ENCODE results near the gene FBXL19.
A peak's percentile ranks its signal among the peaks of the same experiment; 100 is the strongest.

FBXL19 gene

GRCh38 chr16:30965436-30965835 lies 42.1 kb downstream of the FBXL19 start:
- no peak for DNase-seq

DNA sequence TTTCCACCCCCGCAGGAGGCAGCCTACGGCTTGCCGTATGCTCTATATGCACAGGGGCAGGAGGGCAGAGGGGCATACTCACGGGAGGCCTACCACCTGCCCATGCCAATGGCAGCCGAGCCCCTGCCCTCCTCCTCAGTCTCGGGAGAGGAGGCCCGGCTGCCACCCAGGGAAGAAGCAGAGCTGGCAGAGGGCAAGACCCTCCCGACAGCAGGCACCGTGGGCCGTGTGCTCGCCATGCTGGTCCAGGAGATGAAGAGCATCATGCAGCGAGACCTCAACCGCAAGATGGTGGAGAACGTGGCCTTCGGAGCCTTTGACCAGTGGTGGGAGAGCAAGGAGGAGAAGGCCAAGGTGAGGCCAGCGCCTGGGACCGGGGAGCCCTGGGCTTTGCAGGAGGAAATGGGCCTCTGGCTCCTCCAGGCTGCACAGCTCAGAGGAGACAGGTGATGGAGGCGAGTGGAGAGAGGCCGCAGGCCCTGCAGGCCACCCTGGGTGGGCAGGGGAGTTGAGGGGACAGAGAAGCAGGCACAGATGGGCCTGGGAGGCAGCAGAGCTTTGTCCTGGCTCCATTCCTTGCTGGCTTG lies 42.8 kb downstream of the FBXL19 start:
- DNase-seq, result no peak

- DNase-seq, result no peak
These were observed 44.4 kb downstream of the FBXL19 start for GRCh38 chr16:30967795-30968194.

GRCh38 chr16:30969246-30969842 lies 46.0 kb downstream of the FBXL19 start:
- no peak for DNase-seq

DNA sequence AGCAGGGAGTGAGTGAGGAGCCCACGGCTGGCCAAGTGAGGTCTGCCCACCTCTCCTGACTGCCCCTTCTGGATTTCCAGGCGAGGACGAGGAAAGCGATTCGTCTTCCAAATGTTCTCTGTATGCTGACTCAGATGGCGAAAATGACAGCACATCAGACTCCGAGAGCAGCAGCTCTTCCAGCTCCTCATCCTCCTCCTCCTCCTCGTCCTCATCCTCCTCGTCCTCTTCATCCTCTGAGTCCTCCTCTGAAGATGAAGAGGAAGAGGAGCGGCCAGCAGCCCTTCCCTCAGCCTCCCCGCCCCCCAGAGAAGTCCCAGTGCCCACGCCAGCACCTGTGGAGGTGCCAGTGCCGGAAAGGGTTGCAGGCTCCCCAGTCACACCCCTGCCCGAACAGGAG lies 47.9 kb downstream of the FBXL19 start:
- DNase-seq, result no peak

GRCh38 chr16:30972872-30973271 lies 49.5 kb downstream of the FBXL19 start:
- DNase-seq, result peak; percentile 72

- DNase-seq, result no peak
These were observed 51.0 kb downstream of the FBXL19 start for GRCh38 chr16:30974348-30974747.

DNA sequence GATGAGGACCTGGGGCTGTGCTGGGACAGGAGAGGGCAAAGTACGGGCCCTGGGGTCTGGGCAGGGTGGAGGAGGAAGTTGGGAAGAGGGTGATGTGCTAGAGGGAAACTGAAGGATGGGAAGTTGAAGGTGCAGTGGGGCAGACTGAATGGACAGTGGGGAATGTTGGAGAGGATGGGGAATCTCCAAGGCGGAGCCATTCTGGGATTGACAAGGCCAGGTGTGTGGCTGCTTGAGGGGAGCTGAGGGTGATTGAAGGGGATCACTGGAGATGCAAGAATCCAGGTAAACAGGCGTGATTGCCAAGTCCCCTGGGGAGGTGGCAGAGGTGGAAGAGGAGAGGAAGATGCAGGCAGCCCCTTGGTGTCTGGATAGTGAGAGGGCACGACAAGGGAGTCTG lies 53.1 kb downstream of the FBXL19 start:
- DNase-seq, result no peak

DNA sequence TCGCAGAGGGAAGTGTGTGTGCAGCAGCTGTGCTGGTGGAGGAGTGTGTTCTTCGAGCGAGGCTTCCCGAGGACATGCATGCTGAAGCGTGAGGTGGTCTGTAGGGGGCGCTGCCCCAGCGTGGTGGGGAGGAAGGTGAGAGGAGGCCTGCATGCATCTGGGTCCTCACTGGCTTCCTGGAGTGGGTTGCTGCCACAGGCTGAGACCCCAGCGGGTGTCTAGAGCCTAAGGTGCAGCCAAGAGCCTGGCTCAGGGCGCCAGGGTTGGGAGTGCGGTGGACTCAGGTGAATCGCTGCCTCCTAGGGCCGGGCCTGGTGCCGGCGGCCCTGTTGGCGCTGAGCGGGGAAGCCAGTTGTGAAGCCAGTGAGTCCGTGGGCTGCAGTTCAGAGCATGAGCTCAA lies 54.1 kb downstream of the FBXL19 start:
- DNase-seq, result no peak

GRCh38 chr16:30979170-30980022 lies 56.0 kb downstream of the FBXL19 start:
- no peak for DNase-seq

DNA sequence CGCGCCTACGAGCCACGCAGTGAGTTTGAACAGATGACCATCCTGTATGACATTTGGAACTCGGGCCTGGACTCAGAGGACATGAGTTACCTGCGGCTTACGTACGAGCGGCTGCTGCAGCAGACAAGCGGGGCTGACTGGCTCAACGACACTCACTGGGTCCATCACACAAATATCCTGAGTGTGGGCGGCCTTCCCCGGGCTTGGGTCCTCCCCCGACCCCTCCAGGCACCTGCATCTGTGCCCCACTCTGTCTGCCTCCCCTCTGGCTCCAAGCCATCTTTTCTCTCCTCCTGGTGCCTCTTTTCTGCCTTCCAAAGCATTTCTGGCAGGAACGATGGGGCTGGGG lies 56.6 kb downstream of the FBXL19 start:
- DNase-seq, result no peak

DNA sequence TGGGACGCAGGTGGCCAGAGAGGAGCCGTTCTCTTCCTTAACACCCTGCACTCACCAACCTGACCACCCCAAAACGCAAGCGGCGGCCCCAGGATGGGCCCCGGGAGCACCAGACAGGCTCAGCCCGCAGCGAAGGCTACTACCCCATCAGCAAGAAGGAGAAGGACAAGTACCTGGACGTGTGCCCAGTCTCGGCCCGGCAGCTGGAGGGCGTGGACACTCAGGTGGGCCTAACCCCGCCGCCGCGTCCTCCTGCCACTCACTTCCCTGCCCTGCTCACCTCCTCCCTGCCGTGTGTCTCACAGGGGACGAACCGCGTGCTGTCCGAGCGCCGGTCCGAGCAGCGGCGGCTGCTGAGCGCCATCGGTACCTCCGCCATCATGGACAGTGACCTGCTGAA lies 57.1 kb downstream of the FBXL19 start:
- DNase-seq, result no peak

GRCh38 chr16:30980959-30981358 lies 57.6 kb downstream of the FBXL19 start:
- DNase-seq, result no peak

DNA sequence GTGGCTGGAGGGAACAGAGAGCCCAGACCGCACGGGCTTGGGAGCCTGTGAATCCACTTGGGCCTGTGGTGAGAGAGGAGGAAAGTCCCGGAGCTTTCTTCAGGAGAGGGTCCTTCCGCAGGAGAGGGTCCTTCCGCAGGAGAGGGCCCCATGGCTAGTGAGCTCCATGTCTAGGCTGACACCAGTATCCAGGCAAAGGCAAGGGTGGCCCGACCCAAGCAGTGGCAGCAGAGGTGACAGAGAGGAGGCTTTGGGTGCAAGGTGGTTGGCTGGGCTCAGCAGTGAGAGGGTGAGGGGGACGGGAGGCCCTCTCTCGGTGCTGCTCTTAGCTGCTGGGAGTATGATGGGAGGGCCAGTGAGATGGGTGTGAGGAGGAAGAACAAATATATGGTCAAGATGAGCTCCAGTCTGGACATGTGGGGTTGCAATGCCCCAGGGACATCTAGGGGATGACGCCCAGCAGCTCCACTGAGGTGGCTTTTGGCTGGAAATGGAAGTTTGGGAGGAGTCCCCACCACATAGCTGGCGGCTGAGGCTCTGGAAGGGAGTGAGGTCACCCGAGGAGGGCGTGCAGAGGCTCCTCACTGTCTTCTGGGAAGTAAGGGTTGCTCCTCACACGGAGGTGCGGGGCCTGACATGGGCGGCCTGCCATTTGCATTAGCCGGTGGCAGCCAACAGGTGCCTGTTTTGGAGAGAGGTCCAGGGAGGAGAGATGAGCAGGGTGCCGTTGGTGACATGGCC lies 59.3 kb downstream of the FBXL19 start:
- no peak for DNase-seq

- no peak for DNase-seq
These were observed 60.0 kb downstream of the FBXL19 start for GRCh38 chr16:30983289-30983889.

GRCh38 chr16:30983898-30984610 lies 60.7 kb downstream of the FBXL19 start:
- no peak for DNase-seq

- DNase-seq, result peak; percentile 99
These were observed 61.5 kb downstream of the FBXL19 start, which contains the start of gene HSD3B7 for GRCh38 chr16:30984669-30985400. Gene HSD3B7 (plus strand): TSS chr16:30985207. CDS start chr16:30985659, 452 bp downstream.

- DNase-seq, result no peak
These were observed 62.2 kb downstream of the FBXL19 start for GRCh38 chr16:30985401-30986128.

- DNase-seq, result no peak
These were observed 63.0 kb downstream of the FBXL19 start for GRCh38 chr16:30986129-30986991.

Measured in islet precursor cell (in vitro differentiated cells).